ENCODE measurements around the gene DYRK4.

Gene DYRK4

GRCh38 chr12:4555804-4556203 is 6.2 kb upstream of the DYRK4 start:
- H3K27me3 ChIP-seq (ENCODE audit: insufficient read depth, low read length) = no peaks in the 10 kb centered on the region
- H3K36me3 ChIP-seq (ENCODE audit: insufficient read depth, low read length) = peaks cover 86% of the 10 kb centered on the region
- no peaks in the 10 kb centered on the region for H3K79me2 ChIP-seq (ENCODE audit: insufficient read depth, low read length)
- H3K4me2 ChIP-seq (ENCODE audit: low read length) = no peak overlapping the region
- no peaks in the 10 kb centered on the region for H3K9me3 ChIP-seq (ENCODE audit: low read length)
- no peak overlapping the region for H3K9ac ChIP-seq (ENCODE audit: low read length)
- H3K4me1 ChIP-seq (ENCODE audit: insufficient read depth, low read length, severe bottlenecking) = no peaks in the 10 kb centered on the region
- H3F3A ChIP-seq (ENCODE audit: insufficient read depth, low read length) = no peaks in the 10 kb centered on the region; the same call in 1 of the 2 replicates
- no peaks in the 10 kb centered on the region for H4K20me1 ChIP-seq (ENCODE audit: insufficient read depth, low read length)
- H2AFZ ChIP-seq (ENCODE audit: low read length) = no peak overlapping the region
- H3K4me3 ChIP-seq (ENCODE audit: low read depth, low read length, poor library complexity, severe bottlenecking) = no peak overlapping the region
- H3K9me2 ChIP-seq (ENCODE audit: low read depth, low read length) = no peaks in the 10 kb centered on the region
- TF ChIP-seq EZH2 (IDR thresholded peaks at IDR 0.05; ENCODE audit: borderline replicate concordance, low read length) (no peak), CTCF (IDR thresholded peaks at IDR 0.05; ENCODE audit: low read length) (no peak)
- no peak overlapping the region for H3K27ac ChIP-seq (ENCODE audit: low read depth, low read length, poor library complexity, severe bottlenecking)

- TF ChIP-seq EZH2 (IDR thresholded peaks at IDR 0.05; ENCODE audit: borderline replicate concordance, low read length) = no peak
- no peak for TF ChIP-seq CTCF (IDR thresholded peaks at IDR 0.05; ENCODE audit: low read length)
- Histone ChIP-seq H3K27me3 (ENCODE audit: insufficient read depth, low read length) (no peaks in the 10 kb centered on the region), H3K9me3 (ENCODE audit: low read length) (no peaks in the 10 kb centered on the region), H3K27ac (ENCODE audit: low read depth, low read length, poor library complexity, severe bottlenecking) (no peak overlapping the region), H3K36me3 (ENCODE audit: insufficient read depth, low read length) (peaks cover 82% of the 10 kb centered on the region), H3K4me2 (ENCODE audit: low read length) (no peak overlapping the region), H3K9ac (ENCODE audit: low read length) (no peak overlapping the region), H3K79me2 (ENCODE audit: insufficient read depth, low read length) (no peaks in the 10 kb centered on the region), H4K20me1 (ENCODE audit: insufficient read depth, low read length) (no peaks in the 10 kb centered on the region), H3K9me2 (ENCODE audit: low read depth, low read length) (no peaks in the 10 kb centered on the region), H2AFZ (ENCODE audit: low read length) (no peak overlapping the region), H3K4me3 (ENCODE audit: low read depth, low read length, poor library complexity, severe bottlenecking) (no peak overlapping the region), H3K4me1 (ENCODE audit: insufficient read depth, low read length, severe bottlenecking) (no peaks in the 10 kb centered on the region), H3F3A (ENCODE audit: insufficient read depth, low read length) (no peaks in the 10 kb centered on the region; the same call in 1 of the 2 replicates)
Measured at GRCh38 chr12:4556735-4557530, 5.1 kb upstream of the DYRK4 start.

GRCh38 chr12:4557586-4557985 is 4.4 kb upstream of the DYRK4 start:
- Histone ChIP-seq H3K9me2 (ENCODE audit: low read depth, low read length) (no peaks in the 10 kb centered on the region), H3K27me3 (ENCODE audit: insufficient read depth, low read length) (no peaks in the 10 kb centered on the region), H3K4me2 (ENCODE audit: low read length) (no peak overlapping the region), H3K79me2 (ENCODE audit: insufficient read depth, low read length) (no peaks in the 10 kb centered on the region), H3F3A (ENCODE audit: insufficient read depth, low read length) (no peaks in the 10 kb centered on the region; the same call in 1 of the 2 replicates), H3K36me3 (ENCODE audit: insufficient read depth, low read length) (peaks cover 77% of the 10 kb centered on the region), H3K4me1 (ENCODE audit: insufficient read depth, low read length, severe bottlenecking) (no peaks in the 10 kb centered on the region), H3K9ac (ENCODE audit: low read length) (no peak overlapping the region), H4K20me1 (ENCODE audit: insufficient read depth, low read length) (no peaks in the 10 kb centered on the region), H3K27ac (ENCODE audit: low read depth, low read length, poor library complexity, severe bottlenecking) (no peak overlapping the region), H2AFZ (ENCODE audit: low read length) (no peak overlapping the region), H3K4me3 (ENCODE audit: low read depth, low read length, poor library complexity, severe bottlenecking) (no peak overlapping the region), H3K9me3 (ENCODE audit: low read length) (no peaks in the 10 kb centered on the region)
- no peak for TF ChIP-seq EZH2 (IDR thresholded peaks at IDR 0.05; ENCODE audit: borderline replicate concordance, low read length)
- no peak for TF ChIP-seq CTCF (IDR thresholded peaks at IDR 0.05; ENCODE audit: low read length)
